ENCODE data around the gene SMARCD3. TPM values are rescaled to one million over a fixed set of nuclear protein-coding genes. Genes with fewer than 3 reads are reported as not detected.

The SMARCD3 gene
- total and polyA plus RNA-seq, 9 of the 15 experiments (the other 6 are each of a cell fraction or from before 2014, with no cell fraction given), result 0.43 to 3.6 (median 2.6) TPM

DNA sequence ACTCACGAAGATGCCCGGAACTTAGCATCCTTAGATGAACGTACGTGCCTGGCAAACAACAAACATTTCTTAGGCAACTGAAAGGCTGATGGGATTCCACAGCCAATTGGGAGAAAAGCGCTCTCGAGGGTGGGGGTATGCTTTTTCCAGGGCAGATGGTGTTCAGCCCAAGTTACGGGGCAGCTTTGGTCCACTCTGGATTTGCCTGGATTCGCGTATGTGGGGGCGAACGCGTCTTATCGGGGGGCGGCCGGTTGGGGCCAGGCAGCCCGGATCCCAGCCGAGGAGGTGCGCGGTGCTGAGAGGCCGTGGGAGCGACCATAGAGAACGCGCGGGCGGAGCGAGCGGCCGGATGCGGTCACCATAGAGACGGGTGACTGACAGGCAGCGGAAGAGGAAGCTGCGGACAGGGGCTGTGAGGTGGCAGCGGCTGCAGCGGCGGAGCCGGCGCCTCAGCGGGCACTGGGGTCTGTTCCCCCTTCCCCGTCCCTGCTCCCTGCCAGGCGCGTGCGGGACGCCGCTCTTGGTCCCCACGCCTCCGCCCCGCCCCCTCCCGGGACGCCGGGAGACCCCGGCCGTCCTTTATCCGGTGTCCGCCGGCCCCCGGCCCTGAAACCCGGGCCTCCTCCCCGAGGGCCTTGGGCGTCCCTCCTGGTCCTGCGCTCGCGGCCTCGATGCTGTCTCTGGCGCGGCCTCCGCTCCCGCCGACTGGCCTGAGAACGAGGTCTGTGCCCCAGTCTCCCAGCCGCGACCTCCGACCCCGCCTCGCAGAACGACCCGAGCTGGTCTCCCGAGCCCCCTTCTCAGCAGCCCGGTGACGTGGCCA lies 16.2 kb downstream of the SMARCD3 start, which contains the start of gene CHPF2 (continued):
- TF ChIP-seq, protein P1, sequence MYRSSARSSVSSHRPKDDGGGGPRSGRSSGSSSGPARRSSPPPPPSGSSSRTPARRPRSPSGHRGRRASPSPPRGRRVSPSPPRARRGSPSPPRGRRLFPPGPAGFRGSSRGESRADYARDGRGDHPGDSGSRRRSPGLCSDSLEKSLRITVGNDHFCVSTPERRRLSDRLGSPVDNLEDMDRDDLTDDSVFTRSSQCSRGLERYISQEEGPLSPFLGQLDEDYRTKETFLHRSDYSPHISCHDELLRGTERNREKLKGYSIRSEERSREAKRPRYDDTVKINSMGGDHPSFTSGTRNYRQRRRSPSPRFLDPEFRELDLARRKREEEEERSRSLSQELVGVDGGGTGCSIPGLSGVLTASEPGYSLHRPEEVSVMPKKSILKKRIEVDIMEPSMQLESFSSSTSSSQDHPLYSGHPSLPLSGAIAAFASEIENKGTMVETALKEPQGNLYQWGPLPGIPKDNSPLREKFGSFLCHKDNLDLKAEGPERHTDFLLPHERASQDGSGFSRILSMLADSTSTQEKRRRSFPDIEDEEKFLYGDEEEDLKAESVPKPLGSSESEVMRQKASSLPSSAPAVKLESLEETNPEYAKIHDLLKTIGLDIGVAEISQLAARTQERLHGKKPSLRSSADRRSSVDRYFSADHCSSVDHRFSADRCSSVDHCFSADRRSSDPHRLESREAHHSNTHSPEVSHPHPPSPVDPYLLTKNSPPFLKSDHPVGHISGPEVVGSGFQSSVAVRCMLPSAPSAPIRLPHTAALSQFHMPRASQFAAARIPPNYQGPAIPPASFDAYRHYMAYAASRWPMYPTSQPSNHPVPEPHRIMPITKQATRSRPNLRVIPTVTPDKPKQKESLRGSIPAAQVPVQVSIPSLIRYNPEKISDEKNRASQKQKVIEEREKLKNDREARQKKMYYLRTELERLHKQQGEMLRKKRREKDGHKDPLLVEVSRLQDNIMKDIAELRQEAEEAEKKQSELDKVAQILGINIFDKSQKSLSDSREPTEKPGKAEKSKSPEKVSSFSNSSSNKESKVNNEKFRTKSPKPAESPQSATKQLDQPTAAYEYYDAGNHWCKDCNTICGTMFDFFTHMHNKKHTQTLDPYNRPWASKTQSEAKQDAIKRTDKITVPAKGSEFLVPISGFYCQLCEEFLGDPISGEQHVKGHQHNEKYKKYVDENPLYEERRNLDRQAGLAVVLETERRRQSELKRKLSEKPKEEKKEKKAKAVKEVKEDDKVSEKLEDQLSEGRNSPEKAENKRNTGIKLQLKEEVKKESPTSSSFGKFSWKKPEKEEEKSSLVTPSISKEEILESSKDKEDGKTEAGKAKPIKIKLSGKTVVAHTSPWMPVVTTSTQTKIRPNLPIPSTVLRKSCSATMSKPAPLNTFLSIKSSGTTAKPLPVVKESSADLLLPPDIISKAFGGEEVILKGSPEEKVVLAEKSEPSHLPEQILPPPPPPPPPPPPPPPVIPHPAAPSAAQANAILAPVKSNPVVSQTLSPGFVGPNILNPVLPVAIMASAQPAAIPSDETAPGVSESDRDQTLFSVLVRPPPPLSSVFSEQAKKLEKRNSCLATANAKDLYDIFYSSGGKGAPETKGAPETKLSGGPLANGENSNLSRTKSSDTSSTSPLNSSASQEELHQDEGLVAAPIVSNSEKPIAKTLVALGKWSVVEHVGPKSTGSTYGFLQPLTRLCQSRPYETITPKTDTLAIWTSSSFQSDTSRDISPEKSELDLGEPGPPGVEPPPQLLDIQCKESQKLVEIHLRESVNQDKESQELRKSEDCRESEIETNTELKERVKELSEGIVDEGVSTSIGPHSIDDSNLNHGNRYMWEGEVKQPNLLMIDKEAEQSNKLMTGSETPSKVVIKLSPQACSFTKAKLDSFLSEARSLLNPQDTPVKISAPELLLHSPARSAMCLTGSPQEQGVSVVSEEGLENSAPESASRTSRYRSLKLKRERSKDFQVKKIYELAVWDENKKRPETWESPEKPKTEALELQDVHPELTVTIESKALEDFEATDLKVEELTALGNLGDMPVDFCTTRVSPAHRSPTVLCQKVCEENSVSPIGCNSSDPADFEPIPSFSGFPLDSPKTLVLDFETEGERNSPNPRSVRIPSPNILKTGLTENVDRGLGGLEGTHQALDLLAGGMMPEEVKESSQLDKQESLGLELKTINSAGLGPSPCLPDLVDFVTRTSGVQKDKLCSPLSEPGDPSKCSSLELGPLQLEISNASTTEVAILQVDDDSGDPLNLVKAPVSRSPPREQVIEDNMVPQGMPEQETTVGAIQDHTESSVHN (IDR thresholded peaks at IDR 0.05; ENCODE audit: borderline replicate concordance in 1 of 2, low read depth in 1 of 2), result no peak
- TF ChIP-seq RBM14 (IDR thresholded peaks at IDR 0.05; ENCODE audit: borderline replicate concordance, insufficient read depth, low read depth, low read length) (0 out of 2 replicates have a peak, but pooled peaks have one; percentile 55), ZNF830 (CRISPR knock-in tag; IDR thresholded peaks at IDR 0.05) (0 out of 2 replicates have a peak, but pooled peaks have one; percentile 26), SMAD1 (IDR thresholded peaks at IDR 0.05; ENCODE audit: low read depth, low read length, partially characterized antibody) (peak; percentile 11), PRMT5 (CRISPR knock-in tag; IDR thresholded peaks at IDR 0.05) (no peak), SIN3A (IDR thresholded peaks at IDR 0.05; ENCODE audit: borderline replicate concordance in 2 of 2, control insufficient read depth in 1 of 2, low read depth in 2 of 2, low read length in 2 of 2) (peak in 1 of 2 experiments; percentile 74; a peak in 1 of 4 replicates), MITF (IDR thresholded peaks at IDR 0.05) (no peak), PATZ1 (CRISPR knock-in tag; IDR thresholded peaks at IDR 0.05; ENCODE audit: borderline replicate concordance) (no peak), ZNF12 (CRISPR knock-in tag; IDR thresholded peaks at IDR 0.05) (0 out of 2 replicates have a peak, but pooled peaks have one; percentile 5), NFRKB (IDR thresholded peaks at IDR 0.05; ENCODE audit: low read depth) (peak; percentile 4; the same call in 1 of the 2 replicates)
- TF ChIP-seq, protein P2, sequence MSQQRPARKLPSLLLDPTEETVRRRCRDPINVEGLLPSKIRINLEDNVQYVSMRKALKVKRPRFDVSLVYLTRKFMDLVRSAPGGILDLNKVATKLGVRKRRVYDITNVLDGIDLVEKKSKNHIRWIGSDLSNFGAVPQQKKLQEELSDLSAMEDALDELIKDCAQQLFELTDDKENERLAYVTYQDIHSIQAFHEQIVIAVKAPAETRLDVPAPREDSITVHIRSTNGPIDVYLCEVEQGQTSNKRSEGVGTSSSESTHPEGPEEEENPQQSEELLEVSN (IDR thresholded peaks at IDR 0.05; ENCODE audit: borderline replicate concordance in 1 of 2, extremely low read depth in 1 of 2, insufficient read depth in 1 of 2, insufficient read length in 1 of 2, low read depth in 1 of 2, low read length in 1 of 2, poor library complexity in 1 of 2, severe bottlenecking in 1 of 2), result peak; percentile 14 to 72

Measured in K562 (cell line).